Measurements from ENCODE around the gene ITGB2.

ITGB2 gene

GRCh38 chr21:44942566-44942965 lies 21.9 kb upstream of the ITGB2 start:
- in situ Hi-C loops (cut with MboI; ENCODE audit: low sequenced_read_pairs, unreplicated experiment), result loop anchor here (10.0 kb wide), 1 partner anchor 192 kb away; no protein-coding TSS in a partner anchor
- DNase-seq (ENCODE audit: low spot score), result no peak
- no peak for TF ChIP-seq CTCF (IDR thresholded peaks at IDR 0.05; ENCODE audit: borderline replicate concordance, control extremely low read depth, extremely low read depth, insufficient read depth, missing control alignments)

DNA sequence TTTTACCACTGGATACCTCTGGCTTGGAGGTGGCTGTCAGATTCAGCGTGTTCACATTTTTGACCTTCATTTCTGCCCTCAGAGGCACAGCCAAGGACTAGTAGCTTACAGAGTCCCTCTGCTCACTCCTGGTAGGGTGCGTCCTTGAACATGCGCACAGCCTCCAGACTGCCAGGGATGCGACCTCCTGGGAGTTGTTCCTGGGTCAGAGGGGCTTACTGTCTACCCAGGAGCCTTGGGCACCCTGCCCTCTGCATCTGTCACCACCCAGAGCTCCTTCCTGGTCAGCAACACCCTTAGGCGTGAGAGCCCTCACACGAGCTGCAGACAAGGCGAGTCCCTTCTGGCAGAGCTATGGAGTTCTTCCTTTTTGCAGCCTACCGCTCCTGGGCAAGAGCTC lies 20.9 kb upstream of the ITGB2 start:
- no peak for DNase-seq (ENCODE audit: low spot score)
- in situ Hi-C loops (cut with MboI; ENCODE audit: low sequenced_read_pairs, unreplicated experiment), result loop anchor here (10.0 kb wide), 1 partner anchor 193 kb away; no protein-coding TSS in a partner anchor
- no peak for TF ChIP-seq CTCF (IDR thresholded peaks at IDR 0.05; ENCODE audit: borderline replicate concordance, control extremely low read depth, extremely low read depth, insufficient read depth, missing control alignments)

GRCh38 chr21:44940116-44940631 lies 19.5 kb upstream of the ITGB2 start:
- DNase-seq (ENCODE audit: low spot score), result no peak
- in situ Hi-C loops (cut with MboI; ENCODE audit: low sequenced_read_pairs, unreplicated experiment), result loop anchor here (10.0 kb wide), 1 partner anchor 195 kb away; no protein-coding TSS in a partner anchor
- TF ChIP-seq CTCF (IDR thresholded peaks at IDR 0.05; ENCODE audit: borderline replicate concordance, control extremely low read depth, extremely low read depth, insufficient read depth, missing control alignments), result no peak

- TF ChIP-seq CTCF (IDR thresholded peaks at IDR 0.05; ENCODE audit: borderline replicate concordance, control extremely low read depth, extremely low read depth, insufficient read depth, missing control alignments), result no peak
- in situ Hi-C loops (cut with MboI; ENCODE audit: low sequenced_read_pairs, unreplicated experiment), result loop anchor here (5.0 to 10.0 kb wide), 3 partner anchors 42 to 195 kb away; no protein-coding TSS in a partner anchor
- DNase-seq (ENCODE audit: low spot score), result peak; percentile 95
Observed at GRCh38 chr21:44939532-44940115, 18.9 kb upstream of the ITGB2 start, which contains the start of gene SLX9. TSS of gene SLX9 (plus strand) at chr21:44940029. CDS start at chr21:44940058, 29 bp downstream.

DNA sequence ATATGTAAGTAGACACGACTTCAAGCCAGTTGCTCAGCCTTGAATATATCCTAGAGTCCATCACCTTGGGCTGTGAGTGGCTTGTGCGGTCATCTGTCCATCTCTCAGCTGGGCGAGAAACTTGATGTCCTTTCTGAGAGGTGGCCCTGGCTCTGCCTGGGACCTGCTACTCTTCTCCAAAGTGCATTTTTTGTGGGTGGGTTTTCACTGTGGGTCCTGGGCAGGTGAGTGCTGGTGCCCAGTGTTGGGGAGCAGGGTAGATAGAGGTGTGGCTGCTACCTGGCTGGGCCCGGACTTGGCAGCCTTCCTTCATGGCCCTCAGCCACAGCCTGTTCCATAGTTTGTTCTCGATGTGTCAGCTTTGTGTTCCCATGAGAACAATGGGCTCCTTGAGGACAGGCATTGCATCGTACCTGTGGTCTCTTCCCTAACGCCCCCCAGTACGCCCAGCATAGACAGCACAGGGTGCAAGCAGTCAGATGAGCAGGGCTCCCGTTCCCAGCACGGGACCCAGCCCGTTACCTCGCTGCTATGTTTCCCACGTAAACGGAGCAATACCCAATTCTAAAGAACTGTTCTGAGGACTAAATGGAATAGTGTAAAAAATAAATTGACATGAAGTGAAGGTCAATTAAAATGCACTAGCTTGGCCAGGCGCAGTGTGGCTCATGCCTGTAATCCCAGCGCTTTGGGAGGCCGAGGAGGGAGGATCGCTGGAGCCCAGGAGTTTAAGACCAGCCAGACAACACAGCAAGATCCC lies 18.3 kb upstream of the ITGB2 start:
- no peak for DNase-seq (ENCODE audit: low spot score)
- TF ChIP-seq CTCF (IDR thresholded peaks at IDR 0.05; ENCODE audit: borderline replicate concordance, control extremely low read depth, extremely low read depth, insufficient read depth, missing control alignments), result no peak
- in situ Hi-C loops (cut with MboI; ENCODE audit: low sequenced_read_pairs, unreplicated experiment), result loop anchor here (5.0 to 10.0 kb wide), 2 partner anchors 42 to 144 kb away; no protein-coding TSS in a partner anchor

DNA sequence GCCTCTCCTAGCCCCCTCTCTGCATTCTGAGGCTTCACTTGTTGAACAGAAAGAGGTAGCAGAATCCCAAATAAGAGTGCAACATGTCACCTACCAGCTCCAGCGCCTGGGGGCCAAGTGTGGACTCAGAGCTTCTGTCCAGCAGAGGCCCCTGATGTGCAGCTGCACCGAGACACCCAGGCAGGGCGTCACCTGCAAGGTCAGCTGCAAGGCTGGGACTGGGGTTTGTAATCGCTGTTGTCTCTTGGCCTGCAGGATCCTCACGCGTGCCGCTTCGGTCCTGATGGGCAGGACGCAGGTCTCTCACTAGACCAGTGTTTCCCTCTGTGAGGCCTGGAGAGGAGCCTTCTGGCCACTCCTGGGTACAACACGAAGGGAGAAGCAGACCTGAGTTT lies 14.8 kb upstream of the ITGB2 start:
- TF ChIP-seq CTCF (IDR thresholded peaks at IDR 0.05; ENCODE audit: borderline replicate concordance, control extremely low read depth, extremely low read depth, insufficient read depth, missing control alignments), result no peak
- no peak for DNase-seq (ENCODE audit: low spot score)
- in situ Hi-C loops (cut with MboI; ENCODE audit: low sequenced_read_pairs, unreplicated experiment), result loop anchor here (5.0 to 10.0 kb wide), 2 partner anchors 38 to 141 kb away; no protein-coding TSS in a partner anchor
